Activated naive CD4-positive, alpha-beta T cell treated with anti-CD3 and anti-CD28 coated beads for 36 hours (primary cell): ENCODE data around the gene GPRC5A. TPM values are rescaled to one million over a fixed set of nuclear protein-coding genes. Genes with fewer than 3 reads are reported as not detected.

Experiments used
- CTCF ChIA-PET: fragments of 350-600 bp; sonication (Branson Sonifier 250); formaldehyde crosslinking; loops from one replicate; lab custom pipeline; 2021; ENCODE audit warnings: antibody characterized with exemption; lab: Charles Lee
- DNase-seq: peaks from one replicate; pipeline ENCODE4 v3.0.0-alpha.2; 2020
- H3K27ac Mint-ChIP-seq: one replicate; pipeline ENCODE4 v1.8.0; 2021; ENCODE audit warnings: mild to moderate bottlenecking, mixed read lengths
- H3K27me3 Mint-ChIP-seq: one replicate; pipeline ENCODE4 v1.8.0; 2021; ENCODE audit warnings: low read depth, mixed read lengths
- H3K36me3 Mint-ChIP-seq: one replicate; pipeline ENCODE4 v1.8.0; 2021; ENCODE audit warnings: low read depth, mixed read lengths
- H3K4me1 Mint-ChIP-seq: one replicate; pipeline ENCODE4 v1.8.0; 2021; ENCODE audit warnings: low read depth, mixed read lengths
- H3K4me3 Mint-ChIP-seq: one replicate; pipeline ENCODE4 v1.8.0; 2021; ENCODE audit warnings: mild to moderate bottlenecking, moderate library complexity, mixed read lengths
- H3K9me3 Mint-ChIP-seq: one replicate; pipeline ENCODE4 v1.8.0; 2021; ENCODE audit warnings: mixed read lengths
- intact Hi-C: fragments of 100-400 bp; cut with micrococcal nuclease; formaldehyde crosslinking; loops from one replicate; pipeline ENCODE4 v1.15.1; 2023
- total RNA-seq, 2 experiments: library from RNA; stranded (reverse); gene quantifications; one replicate each; pipeline ENCODE4 v1.2.3, GENCODE V29; 2021

GPRC5A gene
- total RNA-seq, 2 experiments from 2014 or later: 0.24 to 0.64 TPM

GRCh38 chr12:12901158-12901791, 9.9 kb downstream of the GPRC5A start:
- no peaks in the 10 kb centered on the region for H3K9me3 Mint-ChIP-seq
- H3K4me3 Mint-ChIP-seq: no peak overlapping the region
- CTCF ChIA-PET: interaction anchor here (1.3 kb wide), 1 partner anchor 15 kb away, joined by 4 read pairs; no protein-coding TSS in a partner anchor
- no peaks in the 10 kb centered on the region for H3K36me3 Mint-ChIP-seq
- H3K27me3 Mint-ChIP-seq: peaks cover 4% of the 10 kb centered on the region
- H3K27ac Mint-ChIP-seq: no peak overlapping the region
- intact Hi-C loops: no loop called here
- H3K4me1 Mint-ChIP-seq: peaks cover 27% of the 10 kb centered on the region
- peak; percentile 59 for DNase-seq

- intact Hi-C loops: no loop called here
- H3K9me3 Mint-ChIP-seq: no peaks in the 10 kb centered on the region
- no peaks in the 10 kb centered on the region for H3K36me3 Mint-ChIP-seq
- H3K27ac Mint-ChIP-seq: no peak overlapping the region
- peaks cover 4% of the 10 kb centered on the region for H3K27me3 Mint-ChIP-seq
- peaks cover 27% of the 10 kb centered on the region for H3K4me1 Mint-ChIP-seq
- CTCF ChIA-PET: no interaction called here
- H3K4me3 Mint-ChIP-seq: no peak overlapping the region
- DNase-seq: no peak
These were observed 10.7 kb downstream of the GPRC5A start for GRCh38 chr12:12902036-12902435.

- no peaks in the 10 kb centered on the region for H3K9me3 Mint-ChIP-seq
- no peak overlapping the region for H3K4me3 Mint-ChIP-seq
- peaks cover 30% of the 10 kb centered on the region for H3K4me1 Mint-ChIP-seq
- peaks cover 4% of the 10 kb centered on the region for H3K27me3 Mint-ChIP-seq
- intact Hi-C loops: no loop called here
- H3K27ac Mint-ChIP-seq: no peak overlapping the region
- CTCF ChIA-PET: no interaction called here
- no peak for DNase-seq
- no peaks in the 10 kb centered on the region for H3K36me3 Mint-ChIP-seq
These were observed 12.6 kb downstream of the GPRC5A start for GRCh38 chr12:12903642-12904609.

- Mint-ChIP-seq H3K9me3 (no peaks in the 10 kb centered on the region), H3K4me3 (no peak overlapping the region), H3K27ac (no peak overlapping the region), H3K36me3 (no peaks in the 10 kb centered on the region), H3K4me1 (peaks cover 22% of the 10 kb centered on the region), H3K27me3 (no peaks in the 10 kb centered on the region)
- no peak for DNase-seq
- CTCF ChIA-PET: interaction anchor here (0.6 to 1.6 kb wide), 6 partner anchors 9 to 425 kb away, joined by 3 to 8 read pairs (median 3); no protein-coding TSS in a partner anchor
- intact Hi-C loops: no loop called here
These were observed 16.2 kb downstream of the GPRC5A start for GRCh38 chr12:12907552-12907951.

- H3K36me3 Mint-ChIP-seq: no peaks in the 10 kb centered on the region
- H3K27ac Mint-ChIP-seq: no peak overlapping the region
- CTCF ChIA-PET: interaction anchor here (0.7 to 2.4 kb wide), 4 partner anchors 8 to 314 kb away, joined by 3 to 13 read pairs (median 4); no protein-coding TSS in a partner anchor
- H3K9me3 Mint-ChIP-seq: no peaks in the 10 kb centered on the region
- H3K27me3 Mint-ChIP-seq: no peaks in the 10 kb centered on the region
- intact Hi-C loops: no loop called here
- no peak for DNase-seq
- H3K4me3 Mint-ChIP-seq: no peak overlapping the region
- H3K4me1 Mint-ChIP-seq: peaks cover 22% of the 10 kb centered on the region
These were observed 16.9 kb downstream of the GPRC5A start for GRCh38 chr12:12908252-12908651.

- no peak overlapping the region for H3K4me3 Mint-ChIP-seq
- DNase-seq: no peak
- peaks cover 22% of the 10 kb centered on the region for H3K4me1 Mint-ChIP-seq
- CTCF ChIA-PET: interaction anchor here (1.6 to 2.4 kb wide), 2 partner anchors 8 to 72 kb away, joined by 5 to 13 read pairs; no protein-coding TSS in a partner anchor
- no peaks in the 10 kb centered on the region for H3K27me3 Mint-ChIP-seq
- intact Hi-C loops: no loop called here
- no peaks in the 10 kb centered on the region for H3K36me3 Mint-ChIP-seq
- no peak overlapping the region for H3K27ac Mint-ChIP-seq
- H3K9me3 Mint-ChIP-seq: no peaks in the 10 kb centered on the region
These were observed 17.3 kb downstream of the GPRC5A start for GRCh38 chr12:12908711-12909110.

- Mint-ChIP-seq H3K27me3 (no peaks in the 10 kb centered on the region), H3K4me1 (peaks cover 22% of the 10 kb centered on the region), H3K36me3 (no peaks in the 10 kb centered on the region), H3K9me3 (no peaks in the 10 kb centered on the region), H3K27ac (no peak overlapping the region), H3K4me3 (no peak overlapping the region)
- CTCF ChIA-PET: interaction anchor here (0.6 to 2.4 kb wide), 4 partner anchors 63 to 304 kb away, joined by 4 to 13 read pairs (median 4); no protein-coding TSS in a partner anchor
- no peak for DNase-seq
- intact Hi-C loops: no loop called here
These were observed 18.0 kb downstream of the GPRC5A start for GRCh38 chr12:12909228-12909994.

- no peak for DNase-seq
- H3K9me3 Mint-ChIP-seq: no peaks in the 10 kb centered on the region
- peaks cover 22% of the 10 kb centered on the region for H3K4me1 Mint-ChIP-seq
- H3K27ac Mint-ChIP-seq: no peak overlapping the region
- H3K36me3 Mint-ChIP-seq: no peaks in the 10 kb centered on the region
- H3K4me3 Mint-ChIP-seq: no peak overlapping the region
- H3K27me3 Mint-ChIP-seq: no peaks in the 10 kb centered on the region
- CTCF ChIA-PET: interaction anchor here (0.6 to 2.4 kb wide), 4 partner anchors 63 to 303 kb away, joined by 4 to 13 read pairs (median 4); no protein-coding TSS in a partner anchor
- intact Hi-C loops: no loop called here
These were observed 18.6 kb downstream of the GPRC5A start for GRCh38 chr12:12909995-12910420.

DNA sequence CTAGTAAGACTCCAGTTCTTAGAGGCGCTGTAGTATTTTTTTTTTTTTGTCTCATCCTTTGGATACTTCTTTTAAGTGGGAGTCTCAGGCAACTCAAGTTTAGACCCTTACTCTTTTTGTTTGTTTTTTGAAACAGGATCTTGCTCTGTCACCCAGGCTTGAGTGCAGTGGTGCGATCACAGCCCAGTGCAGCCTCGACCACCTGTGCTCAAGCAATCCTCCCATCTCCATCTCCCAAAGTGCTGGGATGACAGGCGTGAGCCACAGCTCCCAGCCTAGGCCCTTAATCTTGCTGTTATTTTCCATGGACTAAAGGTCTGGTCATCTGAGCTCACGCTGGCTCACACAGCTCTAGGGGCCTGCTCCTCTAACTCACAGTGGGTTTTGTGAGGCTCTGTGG, 21.3 kb downstream of the GPRC5A start:
- no peak for DNase-seq
- H3K27me3 Mint-ChIP-seq: peaks cover 6% of the 10 kb centered on the region
- H3K27ac Mint-ChIP-seq: no peak overlapping the region
- H3K9me3 Mint-ChIP-seq: no peaks in the 10 kb centered on the region
- intact Hi-C loops: no loop called here
- H3K4me1 Mint-ChIP-seq: peaks cover 29% of the 10 kb centered on the region
- no peaks in the 10 kb centered on the region for H3K36me3 Mint-ChIP-seq
- H3K4me3 Mint-ChIP-seq: no peak overlapping the region
- CTCF ChIA-PET: interaction anchor here (1.6 kb wide), 1 partner anchor 68 kb away, joined by 4 read pairs; no protein-coding TSS in a partner anchor

GRCh38 chr12:12915656-12916055, 24.3 kb downstream of the GPRC5A start:
- Mint-ChIP-seq H3K36me3 (no peaks in the 10 kb centered on the region), H3K4me1 (peaks cover 9% of the 10 kb centered on the region), H3K27me3 (peaks cover 6% of the 10 kb centered on the region), H3K27ac (no peak overlapping the region), H3K9me3 (no peaks in the 10 kb centered on the region), H3K4me3 (no peak overlapping the region)
- intact Hi-C loops: loop anchor here (1.0 kb wide), 8 partner anchors 60 to 319 kb away; partner anchors contain the start of gene HEBP1
- CTCF ChIA-PET: interaction anchor here (0.7 to 4.5 kb wide), 23 partner anchors 8 to 340 kb away, joined by 3 to 91 read pairs (median 5); partner anchors contain the start of gene GPRC5A
- no peak for DNase-seq

GRCh38 chr12:12916135-12916944, 25.0 kb downstream of the GPRC5A start:
- intact Hi-C loops: loop anchor here (1.0 kb wide), 8 partner anchors 59 to 318 kb away; partner anchors contain the start of gene HEBP1
- no peak overlapping the region for H3K27ac Mint-ChIP-seq
- H3K4me3 Mint-ChIP-seq: no peak overlapping the region
- H3K4me1 Mint-ChIP-seq: peaks cover 7% of the 10 kb centered on the region
- CTCF ChIA-PET: interaction anchor here (0.6 to 4.5 kb wide), 35 partner anchors 8 to 788 kb away, joined by 3 to 91 read pairs (median 4); partner anchors contain the start of genes EMP1 and GPRC5A
- DNase-seq: peak; percentile 94
- H3K36me3 Mint-ChIP-seq: no peaks in the 10 kb centered on the region
- H3K9me3 Mint-ChIP-seq: no peaks in the 10 kb centered on the region
- H3K27me3 Mint-ChIP-seq: peaks cover 6% of the 10 kb centered on the region
